Measurements from ENCODE around the gene KAT6B. TPM values are rescaled to one million over a fixed set of nuclear protein-coding genes. Genes with fewer than 3 reads are reported as not detected.

The KAT6B gene
- total RNA-seq, 2 experiments from 2014 or later: 70.3 to 74.2 TPM

- Mint-ChIP-seq H3K4me1 (ENCODE audit: low read depth) (no peaks in the 10 kb centered on the region), H3K9me3 (no peaks in the 10 kb centered on the region), H3K27ac (no peak overlapping the region), H3K27me3 (no peaks in the 10 kb centered on the region), H3K4me3 (no peak overlapping the region), H3K36me3 (ENCODE audit: low read depth) (peaks cover 76% of the 10 kb centered on the region)
- Histone ChIP-seq H3K9me3 (ENCODE audit: control insufficient read depth in 1 of 2, insufficient read depth in 1 of 2, low read length in 2 of 2) (no peaks in the 10 kb centered on the region), H3K36me3 (ENCODE audit: insufficient read depth, low read length) (peaks cover 73% of the 10 kb centered on the region), H3K27me3 (ENCODE audit: control insufficient read depth in 1 of 2, insufficient read depth in 2 of 2, low read length in 2 of 2) (no peaks in the 10 kb centered on the region), H3K4me3 (ENCODE audit: low read length) (no peak overlapping the region), H3K4me1 (ENCODE audit: insufficient read depth, low read length) (no peaks in the 10 kb centered on the region), H3K27ac (ENCODE audit: low read depth in 1 of 2, low read length in 2 of 2) (no peak overlapping the region)
- intact Hi-C loops (cut with DNase I, micrococcal nuclease): no loop called here
- POLR2A ChIA-PET: no interaction called here
- TF ChIP-seq CTCF (IDR thresholded peaks at IDR 0.05): no peak
- no peak for ATAC-seq (ENCODE audit: poor library complexity)
- CTCF ChIA-PET: no interaction called here
- no peak for DNase-seq
These were observed 201.6 kb downstream of the KAT6B start for GRCh38 chr10:75028049-75028448.

GRCh38 chr10:75028748-75029147 is 202.3 kb downstream of the KAT6B start:
- intact Hi-C loops (cut with DNase I, micrococcal nuclease): no loop called here
- Mint-ChIP-seq H3K36me3 (ENCODE audit: low read depth) (peaks cover 70% of the 10 kb centered on the region), H3K9me3 (no peaks in the 10 kb centered on the region), H3K4me3 (no peak overlapping the region), H3K27me3 (no peaks in the 10 kb centered on the region), H3K4me1 (ENCODE audit: low read depth) (no peaks in the 10 kb centered on the region), H3K27ac (no peak overlapping the region)
- CTCF ChIA-PET: no interaction called here
- Histone ChIP-seq H3K4me3 (ENCODE audit: low read length) (no peak overlapping the region), H3K9me3 (ENCODE audit: control insufficient read depth in 1 of 2, insufficient read depth in 1 of 2, low read length in 2 of 2) (no peaks in the 10 kb centered on the region), H3K27ac (ENCODE audit: low read depth in 1 of 2, low read length in 2 of 2) (no peak overlapping the region), H3K27me3 (ENCODE audit: control insufficient read depth in 1 of 2, insufficient read depth in 2 of 2, low read length in 2 of 2) (no peaks in the 10 kb centered on the region), H3K4me1 (ENCODE audit: insufficient read depth, low read length) (peaks cover 2% of the 10 kb centered on the region), H3K36me3 (ENCODE audit: insufficient read depth, low read length) (peaks cover 66% of the 10 kb centered on the region)
- ATAC-seq (ENCODE audit: poor library complexity) (no peak), DNase-seq (no peak)
- POLR2A ChIA-PET: no interaction called here
- TF ChIP-seq CTCF (IDR thresholded peaks at IDR 0.05): no peak

- no peak for TF ChIP-seq CTCF (IDR thresholded peaks at IDR 0.05)
- Histone ChIP-seq H3K4me1 (ENCODE audit: insufficient read depth, low read length) (peaks cover 3% of the 10 kb centered on the region), H3K27me3 (ENCODE audit: control insufficient read depth in 1 of 2, insufficient read depth in 2 of 2, low read length in 2 of 2) (no peaks in the 10 kb centered on the region), H3K4me3 (ENCODE audit: low read length) (no peak overlapping the region), H3K27ac (ENCODE audit: low read depth in 1 of 2, low read length in 2 of 2) (no peak overlapping the region), H3K9me3 (ENCODE audit: control insufficient read depth in 1 of 2, insufficient read depth in 1 of 2, low read length in 2 of 2) (no peaks in the 10 kb centered on the region), H3K36me3 (ENCODE audit: insufficient read depth, low read length) (peaks cover 61% of the 10 kb centered on the region)
- peaks cover 69% of the 10 kb centered on the region for H3K36me3 Mint-ChIP-seq (ENCODE audit: low read depth)
- peaks cover under 1% of the 10 kb centered on the region for H3K4me1 Mint-ChIP-seq (ENCODE audit: low read depth)
- no peak overlapping the region for H3K27ac Mint-ChIP-seq
- DNase-seq (no peak), ATAC-seq (ENCODE audit: poor library complexity) (no peak)
- ChIA-PET CTCF (no interaction called here), POLR2A (no interaction called here)
- no peak overlapping the region for H3K4me3 Mint-ChIP-seq
- intact Hi-C loops (cut with DNase I, micrococcal nuclease): no loop called here
- H3K27me3 Mint-ChIP-seq: no peaks in the 10 kb centered on the region
- H3K9me3 Mint-ChIP-seq: no peaks in the 10 kb centered on the region
These were observed 203.0 kb downstream of the KAT6B start for GRCh38 chr10:75029420-75029819.

Measured in CD4-positive, alpha-beta T cell (primary cell).